ENCODE data around the gene FOXP1. TPM values are rescaled to one million over a fixed set of nuclear protein-coding genes. Genes with fewer than 3 reads are reported as not detected.

Gene FOXP1
- total and polyA plus RNA-seq, 2 of the 8 experiments (the other 6 are each of a cell fraction or from before 2014, with no cell fraction given): 13.9 to 25.4 TPM

DNA sequence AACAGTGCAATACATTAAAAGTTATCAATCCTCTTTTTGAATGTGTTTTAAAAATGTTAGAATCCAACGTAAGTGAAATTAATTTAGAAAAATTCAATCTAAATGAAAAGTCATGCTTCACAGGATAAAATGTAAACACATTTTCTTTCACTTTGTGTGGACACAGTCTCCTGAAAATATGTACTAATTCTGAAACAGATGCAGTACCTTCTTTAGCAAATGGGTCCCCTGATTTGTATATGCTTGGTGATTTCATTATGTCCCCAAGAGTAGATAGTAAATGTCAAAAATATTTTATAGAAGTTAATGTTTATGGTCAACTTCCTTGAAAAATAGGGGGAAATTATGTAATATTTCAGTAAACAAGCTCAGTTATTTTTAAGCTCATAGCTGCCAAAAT, 28.9 kb downstream of the FOXP1 start:
- no peak overlapping the region for H3K27ac ChIP-seq (ENCODE audit: low read depth, low read length)
- TF ChIP-seq SAP30 (IDR thresholded peaks at IDR 0.05; ENCODE audit: insufficient read depth, insufficient replicate concordance, low read length) (no peak), RFX5 (IDR thresholded peaks at IDR 0.05; ENCODE audit: borderline replicate concordance, low read depth, low read length) (no peak), PHF8 (conservative IDR thresholded peaks at IDR 0.05; ENCODE audit: low read depth, low read length) (no peak)

More for the DNA sequence above, 28.9 kb downstream of the FOXP1 start:
- no peaks in the 10 kb centered on the region for H3K27me3 ChIP-seq (replicated peaks in 1 of 4; ENCODE audit: control insufficient read depth in 3 of 4, extremely low read depth in 1 of 4, insufficient read depth in 3 of 4, low read length in 3 of 4)
- H3K9ac ChIP-seq (replicated peaks in 1 of 4; ENCODE audit: extremely low read depth in 1 of 4, low read depth in 3 of 4, low read length in 3 of 4): no peak overlapping the region
- H4K5ac ChIP-seq (ENCODE audit: insufficient read length, low read depth, low read length): no peak overlapping the region
- no peak overlapping the region for H3K4me3 ChIP-seq (ENCODE audit: extremely low read depth in 1 of 4, insufficient read depth in 2 of 4, low read depth in 3 of 4, low read length in 4 of 4)
- no peak overlapping the region for H3K56ac ChIP-seq (replicated peaks; ENCODE audit: insufficient read length, low read depth, low read length)
- WGBS, 2 experiments (ENCODE audit: extremely low coverage in 1 of 2, insufficient coverage in 1 of 2, insufficient read length in 1 of 2, insufficient replicate concordance in 2 of 2, low coverage in 1 of 2, low lambda C conversion rate in 2 of 2, missing lambda C conversion rate in 1 of 2): 100% methylated on average over 1 of the region's 1 CpG; no CpG with 5 or more reads in 1 of the 2 experiments
- H3K23ac ChIP-seq (ENCODE audit: insufficient read length): no peak overlapping the region
- H3K36me3 ChIP-seq (ENCODE audit: control insufficient read depth in 2 of 4, insufficient read depth in 4 of 4, low read length in 3 of 4): no peaks in the 10 kb centered on the region; a peak in 1 of 8 replicates
- no peak overlapping the region for H2BK5ac ChIP-seq (ENCODE audit: low read depth, low read length)
- no peaks in the 10 kb centered on the region for H3K4me1 ChIP-seq (replicated peaks in 1 of 4; ENCODE audit: control insufficient read depth in 3 of 4, insufficient read depth in 4 of 4, low read length in 3 of 4)
- no peak overlapping the region for H2AFZ ChIP-seq (ENCODE audit: low read length)
- no peak overlapping the region for H2BK15ac ChIP-seq (ENCODE audit: low read length)
- ChIA-PET CTCF (ENCODE audit: partially characterized antibody) (interaction anchor here (0.6 kb wide), 1 partner anchor 1607 kb away, joined by 3 read pairs; no protein-coding TSS in a partner anchor), POLR2A (ENCODE audit: partially characterized antibody) (no interaction called here)
- H3K23me2 ChIP-seq (ENCODE audit: low read depth, low read length): no peaks in the 10 kb centered on the region
- H2BK12ac ChIP-seq (ENCODE audit: low read depth, low read length): no peak overlapping the region
- H4K91ac ChIP-seq (replicated peaks; ENCODE audit: insufficient read length, low read length): no peak overlapping the region
- H3K18ac ChIP-seq (ENCODE audit: extremely low read depth, low read length): no peak overlapping the region
- no peak overlapping the region for H3K14ac ChIP-seq (ENCODE audit: insufficient read length)
- no peaks in the 10 kb centered on the region for H3K9me3 ChIP-seq (ENCODE audit: insufficient read depth in 2 of 2, low read depth in 1 of 2, low read length in 1 of 2)
- no peak overlapping the region for H3K4me2 ChIP-seq (ENCODE audit: insufficient read depth in 1 of 2, low read depth in 2 of 2, low read length in 2 of 2)
- no peak overlapping the region for H4K8ac ChIP-seq (ENCODE audit: extremely low read depth, insufficient read depth, low read length)
- H2BK20ac ChIP-seq (ENCODE audit: low read length): no peak overlapping the region
- no peaks in the 10 kb centered on the region for H3K79me1 ChIP-seq (ENCODE audit: low read depth, low read length)
- no peak for FAIRE-seq
- H4K20me1 ChIP-seq (replicated peaks in 1 of 2; ENCODE audit: control insufficient read depth in 1 of 2, insufficient read depth in 2 of 2, low read length in 2 of 2): no peaks in the 10 kb centered on the region
- H2AK5ac ChIP-seq (ENCODE audit: low read depth, low read length): no peak overlapping the region
- H3K79me2 ChIP-seq (ENCODE audit: control insufficient read depth in 1 of 2, insufficient read depth in 2 of 2, low read length in 2 of 2): no peaks in the 10 kb centered on the region
- H3K4ac ChIP-seq (replicated peaks; ENCODE audit: insufficient read length, low read depth, low read length): no peak overlapping the region
- H2BK120ac ChIP-seq (replicated peaks; ENCODE audit: low read depth, low read length): no peak overlapping the region
- no peak for DNase-seq (ENCODE audit: low read depth in 1 of 2, low spot score in 2 of 2)

Data from H1 (cell line).